Hippocampal formation (tissue), 2 donors: ENCODE results near the gene FOXD2.

ENCODE experiments used
- DNase-seq, 2 donors: peaks; one replicate each; lab custom pipeline; 2025; lab: John Stamatoyannopoulos, UW

Gene FOXD2

GRCh38 chr1:47437447-47438164 lies at the start of gene FOXD2:
TSS of gene FOXD2 (plus strand) at chr1:47438044. CDS start at chr1:47438136, 92 bp downstream.
- peak in 1 of 2 donors; percentile 79 for DNase-seq

- peak in 1 of 2 donors; percentile 14 for DNase-seq
Measured at GRCh38 chr1:47388891-47389238, 49.0 kb upstream of the FOXD2 start.

DNA sequence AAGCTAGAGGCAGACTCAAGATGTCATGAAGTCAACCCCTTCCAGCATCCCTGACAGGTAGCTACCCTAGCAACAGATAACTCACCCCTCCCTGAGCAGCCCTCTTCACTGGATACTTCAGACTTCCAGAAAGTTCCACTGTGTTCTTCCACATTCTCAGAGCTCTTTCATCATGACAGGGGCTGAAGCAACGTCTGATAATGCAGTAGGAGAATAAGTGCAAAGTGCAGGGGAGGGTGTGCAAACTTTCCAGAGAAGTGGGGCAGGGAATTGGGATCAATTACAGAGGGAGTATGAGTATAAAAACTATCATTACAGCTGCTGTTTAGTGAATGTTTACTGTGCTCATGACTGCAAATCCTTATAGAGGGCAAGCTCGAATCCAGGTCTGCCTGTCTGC lies 48.1 kb upstream of the FOXD2 start:
- DNase-seq: no peak

- DNase-seq: no peak
Measured at GRCh38 chr1:47390843-47391242, 47.0 kb upstream of the FOXD2 start.

DNA sequence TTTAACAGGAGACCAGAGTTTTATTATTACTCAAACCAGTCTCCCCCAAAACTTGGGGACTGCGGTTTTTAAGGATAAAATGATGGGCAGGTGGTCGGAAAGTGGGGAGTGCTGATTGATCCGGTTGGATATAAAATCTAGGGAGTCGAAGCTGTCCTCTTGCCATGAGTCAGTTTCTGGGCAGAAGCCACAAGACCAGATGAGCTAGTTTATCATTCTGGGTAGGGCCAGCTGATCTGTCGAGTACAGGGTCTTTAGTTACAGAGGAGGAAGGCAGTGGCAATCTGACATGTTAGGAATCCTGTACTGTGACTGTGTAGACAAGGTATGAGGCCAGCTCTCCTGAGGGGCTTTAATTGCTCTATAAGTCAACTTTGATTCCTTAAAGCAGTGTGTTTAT lies 44.7 kb upstream of the FOXD2 start:
- no peak for DNase-seq

GRCh38 chr1:47395433-47395832 lies 42.4 kb upstream of the FOXD2 start:
- no peak for DNase-seq

DNA sequence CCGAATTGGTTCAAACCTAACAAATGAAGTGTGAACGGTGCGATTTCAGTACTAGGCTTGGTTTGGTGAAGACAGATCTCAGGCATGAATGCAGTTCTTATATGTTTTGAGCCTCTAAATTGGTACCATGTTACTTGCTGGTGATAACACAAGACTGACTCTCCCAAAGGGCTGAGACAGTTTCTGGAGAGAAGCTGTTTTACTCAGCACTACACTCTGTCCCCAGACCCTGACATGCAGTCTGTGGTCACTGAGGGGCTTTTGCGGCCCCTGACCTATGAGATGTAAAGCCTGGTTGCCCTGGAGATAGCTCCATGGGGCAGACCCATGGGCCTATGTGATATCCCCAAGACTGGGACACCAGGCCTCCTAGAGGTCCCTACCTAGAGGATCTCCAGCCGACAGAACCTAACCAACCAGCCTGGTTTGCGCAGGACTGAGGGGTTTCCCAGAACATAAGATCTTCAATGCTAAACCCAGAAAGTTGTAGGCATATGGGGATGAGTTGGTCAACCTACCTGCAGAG lies 41.1 kb upstream of the FOXD2 start:
- DNase-seq: no peak

DNA sequence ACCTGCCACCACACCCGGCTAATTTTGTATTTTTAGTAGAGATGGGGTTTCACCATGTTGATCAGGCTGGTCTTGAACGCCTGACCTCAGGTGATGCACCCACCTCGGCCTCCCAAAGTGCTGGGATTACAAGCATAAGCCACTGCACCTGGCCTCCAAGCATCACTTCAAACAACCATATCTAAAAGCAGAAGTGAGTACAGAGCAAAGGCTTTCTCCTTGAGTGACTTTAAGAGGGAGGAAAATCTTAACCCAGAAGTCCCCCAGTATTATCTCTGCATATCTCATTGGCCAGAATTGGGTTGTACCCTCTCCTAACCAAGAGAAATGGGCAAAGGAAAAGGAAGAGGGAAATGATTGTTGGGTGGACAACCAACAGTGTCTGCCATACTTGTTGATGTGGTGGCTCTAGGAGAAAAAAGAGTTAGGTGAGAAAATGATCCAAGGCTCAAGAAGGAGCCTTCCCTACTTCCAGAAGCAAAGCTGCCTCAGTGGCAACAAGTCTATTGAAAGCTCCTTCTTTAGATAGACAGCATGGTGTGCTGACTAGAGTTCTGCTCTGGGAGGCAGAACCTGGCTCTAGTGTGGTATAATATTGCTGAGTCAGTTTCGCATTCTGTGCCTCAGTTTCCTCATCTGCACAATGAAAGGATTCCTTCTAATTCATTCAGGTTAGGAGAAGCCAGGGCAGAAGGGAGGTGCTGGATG lies 38.6 kb upstream of the FOXD2 start:
- no peak for DNase-seq

DNA sequence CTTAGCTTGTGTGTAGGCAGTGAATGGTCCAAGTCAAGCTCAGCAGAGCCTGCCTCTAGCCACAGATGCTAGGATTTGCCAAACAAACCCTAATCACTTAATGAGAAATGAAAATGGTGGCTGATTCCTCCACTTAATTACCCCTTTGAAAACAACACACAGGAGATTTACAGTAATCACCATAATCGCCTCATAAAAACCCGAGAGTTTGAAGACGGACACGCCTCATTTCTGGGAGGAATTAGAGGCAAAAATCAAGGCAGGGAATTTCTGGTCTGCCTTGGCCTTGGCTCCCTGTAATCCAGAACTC lies 38.0 kb upstream of the FOXD2 start:
- DNase-seq: no peak

- no peak for DNase-seq
Measured at GRCh38 chr1:47401761-47402160, 36.1 kb upstream of the FOXD2 start.

GRCh38 chr1:47402591-47402990 lies 35.3 kb upstream of the FOXD2 start:
- DNase-seq: no peak

DNA sequence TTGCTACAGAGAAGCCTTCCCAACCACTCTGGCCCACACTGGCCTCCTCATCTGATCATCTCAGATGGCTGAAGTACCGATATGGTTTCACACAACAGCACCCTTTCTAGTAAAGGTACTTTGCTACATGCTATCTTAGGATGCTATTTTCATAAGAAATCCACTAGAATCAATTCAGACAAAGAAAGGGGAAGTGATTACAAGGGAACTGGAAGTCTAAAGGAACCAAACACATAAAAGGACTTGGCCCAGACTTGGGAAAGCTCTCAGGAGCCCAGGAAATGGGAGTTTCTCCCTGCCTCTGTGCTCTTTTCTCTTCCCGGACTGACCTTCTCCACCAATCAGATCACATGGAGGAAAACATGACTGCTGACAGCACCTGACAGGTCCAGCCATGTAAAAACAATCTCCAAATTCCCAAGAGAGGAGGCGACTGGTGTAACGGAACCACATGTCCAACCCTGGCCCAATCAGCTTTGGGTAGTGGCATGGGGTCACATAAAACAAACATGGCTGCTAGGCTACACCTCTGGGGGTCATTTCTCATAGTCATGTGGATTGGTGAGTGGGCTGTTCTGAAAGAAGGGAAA lies 34.4 kb upstream of the FOXD2 start:
- no peak for DNase-seq

DNA sequence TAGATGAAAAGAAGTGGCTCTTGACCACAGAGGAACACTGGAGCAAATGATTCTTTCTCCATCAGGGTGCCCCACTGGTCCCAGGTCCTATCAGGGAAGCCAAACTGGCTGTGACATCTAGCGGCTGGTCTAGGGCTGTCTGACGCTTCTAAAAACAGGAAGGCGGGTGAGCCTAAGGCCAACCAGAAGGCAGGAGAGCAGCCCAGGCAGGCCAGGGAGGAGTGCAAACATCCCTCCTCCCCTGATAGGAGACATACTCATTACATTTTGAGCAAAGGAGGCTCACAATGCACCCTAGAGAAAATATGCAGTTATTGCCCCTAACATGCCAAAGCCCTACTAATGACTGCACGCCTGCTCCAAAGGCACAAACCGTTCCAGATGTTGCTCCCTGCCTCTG lies 32.1 kb upstream of the FOXD2 start:
- no peak for DNase-seq

- no peak for DNase-seq
Measured at GRCh38 chr1:47406966-47407365, 30.9 kb upstream of the FOXD2 start.

- no peak for DNase-seq
Measured at GRCh38 chr1:47407481-47407880, 30.4 kb upstream of the FOXD2 start.

DNA sequence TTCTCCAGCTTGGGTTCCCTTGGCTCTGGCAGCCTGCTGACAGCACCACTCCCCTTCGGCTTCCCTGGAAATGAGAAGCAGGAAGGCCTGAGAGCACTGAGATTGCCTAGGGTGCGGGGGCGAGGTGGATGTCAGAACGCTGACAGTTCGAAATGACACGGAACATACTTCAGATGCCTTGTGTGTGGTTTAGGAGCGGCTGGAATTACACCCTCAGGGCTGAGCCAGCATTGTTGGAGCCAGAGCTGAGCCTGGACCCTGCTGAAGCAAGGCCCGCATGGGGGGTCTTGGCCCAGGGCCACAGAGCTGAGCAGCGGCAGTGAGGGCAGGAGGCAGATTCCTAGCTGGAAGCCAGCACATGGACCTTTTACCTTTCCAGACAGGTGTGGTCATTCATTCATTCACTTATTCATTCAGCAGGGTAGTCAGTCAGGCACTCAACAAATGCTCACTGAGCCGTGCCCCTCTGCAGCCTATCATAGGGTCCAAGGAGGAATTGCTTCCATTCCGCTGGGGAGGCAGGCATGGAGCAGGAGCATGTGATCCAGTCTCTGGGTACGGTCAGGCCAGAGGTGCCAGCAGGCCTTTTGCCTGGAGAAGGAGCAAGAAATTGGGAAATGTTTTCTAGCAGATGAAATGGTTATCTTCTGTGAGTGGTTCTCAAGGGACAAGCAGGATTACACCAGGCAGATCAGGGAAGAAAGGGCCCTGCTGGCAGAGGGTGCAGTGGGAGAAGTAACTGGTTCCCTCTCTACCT lies 28.4 kb upstream of the FOXD2 start:
- DNase-seq: no peak

DNA sequence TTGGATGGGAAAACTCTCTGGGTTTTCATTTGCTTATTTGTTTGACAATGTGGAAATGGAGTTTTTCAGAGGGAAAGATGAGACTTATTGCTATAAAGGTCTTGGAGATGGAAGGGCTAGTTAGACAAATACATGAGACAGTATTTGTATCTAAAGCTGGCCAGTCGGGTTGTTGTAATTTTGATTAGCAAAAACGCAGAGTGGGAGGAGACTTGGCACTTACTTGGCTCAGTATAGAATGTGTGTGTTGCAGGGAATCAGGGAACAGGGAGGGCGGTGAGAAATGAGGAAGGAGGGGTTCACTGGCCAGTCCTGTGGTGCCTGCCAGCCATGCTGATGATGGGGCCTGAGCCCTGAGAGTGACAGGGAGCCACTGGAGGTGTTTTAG lies 27.8 kb upstream of the FOXD2 start:
- DNase-seq: no peak

DNA sequence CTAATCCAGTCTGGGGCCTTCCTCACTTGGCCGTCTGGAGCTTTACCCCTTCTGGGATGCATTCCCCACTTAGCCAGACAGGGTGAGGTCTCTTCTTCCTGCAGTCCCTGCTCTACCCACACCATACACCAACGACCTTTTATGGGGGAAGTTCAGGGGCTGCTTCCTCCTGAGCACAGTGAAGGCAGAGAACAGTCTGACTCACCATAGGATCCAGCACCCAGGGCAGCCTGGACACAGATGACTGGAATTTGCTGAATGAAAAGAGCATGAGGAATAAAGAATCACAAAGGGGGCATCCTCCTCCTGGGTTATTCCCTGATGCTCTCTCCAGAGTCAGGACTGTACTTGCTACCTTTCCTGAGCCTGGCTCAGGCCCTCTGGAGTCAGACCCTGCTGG lies 26.4 kb upstream of the FOXD2 start:
- no peak for DNase-seq

DNA sequence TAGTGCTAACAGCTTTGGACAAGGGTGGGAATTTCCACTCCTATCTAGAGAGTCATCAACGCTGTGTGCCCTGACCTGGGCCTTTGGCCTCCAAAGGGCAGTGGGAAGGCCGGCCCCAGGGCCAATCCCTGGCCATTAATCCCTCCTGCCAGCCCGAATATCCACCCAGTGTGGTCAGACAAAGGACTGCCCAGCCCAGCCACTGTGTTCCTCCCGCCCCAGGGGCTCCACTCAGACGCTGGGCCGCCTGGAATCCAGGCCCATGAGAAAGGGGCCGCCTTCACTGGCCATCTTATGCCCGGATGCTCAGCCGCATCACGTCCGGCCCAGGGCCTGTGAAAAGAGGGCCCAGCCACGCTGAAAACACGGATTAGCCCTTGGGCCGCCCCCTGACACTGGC lies 25.4 kb upstream of the FOXD2 start:
- no peak for DNase-seq

- DNase-seq: no peak
Measured at GRCh38 chr1:47415728-47416318, 22.0 kb upstream of the FOXD2 start, which contains the start of gene FOXE3. TSS of gene FOXE3 (plus strand) at chr1:47416285. CDS start at chr1:47416316, 31 bp downstream.

GRCh38 chr1:47416319-47417169 lies 21.3 kb upstream of the FOXD2 start:
- no peak for DNase-seq
